DOHH2 (cell line): Measurements from ENCODE around the gene PPM1H.

Experiments
- CTCF ChIP-seq: fragments of 200-600 bp; sonication (generic); IDR thresholded peaks from one replicate; pipeline ENCODE4 v1.5.1; 2014; ENCODE audit warnings: antibody characterized with exemption, mild to moderate bottlenecking, low read depth, low read length; ENCODE audit not compliant: poor library complexity, severe bottlenecking
- EZH2phosphoT487 ChIP-seq: fragments of 200-600 bp; sonication (generic); IDR thresholded peaks from 2 replicates; pipeline ENCODE4 v1.6.1; 2017; ENCODE audit warnings: borderline replicate concordance, mild to moderate bottlenecking, antibody characterized with exemption, low read length, moderate library complexity, mixed read lengths

GRCh38 chr12:62766496-62766895, 168.5 kb downstream of the PPM1H start:
- no peak for TF ChIP-seq EZH2phosphoT487
- no peak for TF ChIP-seq CTCF
